GM12873 (cell line): Measurements from ENCODE around the gene MGRN1.

ENCODE experiments used
- TF ChIP-seq, protein P1 (sequence below): IDR thresholded peaks from 2 replicates; pipeline ENCODE4 v1.5.1; 2012; ENCODE audit warnings: low read depth, mild to moderate bottlenecking, moderate library complexity, low read length, control low read depth; ENCODE audit not compliant: insufficient read depth; ENCODE audit errors: missing control alignments

Gene MGRN1

DNA sequence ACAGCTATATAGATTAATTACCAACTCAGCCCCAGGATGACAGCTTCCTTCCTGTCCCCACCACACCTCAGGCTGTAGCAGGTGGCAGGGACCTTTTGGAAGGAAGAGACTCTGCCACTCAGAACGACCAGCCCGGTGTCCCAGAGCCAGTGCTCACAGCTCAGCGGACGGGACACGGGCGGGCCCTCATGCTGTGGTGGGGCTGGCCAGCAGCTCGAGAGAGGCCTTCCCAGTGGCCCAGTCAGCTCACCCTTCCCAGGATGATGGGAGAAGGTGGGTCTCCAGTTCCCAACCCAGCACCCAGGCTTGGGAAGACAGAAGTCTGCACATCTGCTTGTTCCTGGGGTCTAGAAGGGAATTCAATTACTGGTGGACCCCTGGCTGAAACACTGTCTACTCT is 79.3 kb downstream of the MGRN1 start:
- TF ChIP-seq, protein P1, sequence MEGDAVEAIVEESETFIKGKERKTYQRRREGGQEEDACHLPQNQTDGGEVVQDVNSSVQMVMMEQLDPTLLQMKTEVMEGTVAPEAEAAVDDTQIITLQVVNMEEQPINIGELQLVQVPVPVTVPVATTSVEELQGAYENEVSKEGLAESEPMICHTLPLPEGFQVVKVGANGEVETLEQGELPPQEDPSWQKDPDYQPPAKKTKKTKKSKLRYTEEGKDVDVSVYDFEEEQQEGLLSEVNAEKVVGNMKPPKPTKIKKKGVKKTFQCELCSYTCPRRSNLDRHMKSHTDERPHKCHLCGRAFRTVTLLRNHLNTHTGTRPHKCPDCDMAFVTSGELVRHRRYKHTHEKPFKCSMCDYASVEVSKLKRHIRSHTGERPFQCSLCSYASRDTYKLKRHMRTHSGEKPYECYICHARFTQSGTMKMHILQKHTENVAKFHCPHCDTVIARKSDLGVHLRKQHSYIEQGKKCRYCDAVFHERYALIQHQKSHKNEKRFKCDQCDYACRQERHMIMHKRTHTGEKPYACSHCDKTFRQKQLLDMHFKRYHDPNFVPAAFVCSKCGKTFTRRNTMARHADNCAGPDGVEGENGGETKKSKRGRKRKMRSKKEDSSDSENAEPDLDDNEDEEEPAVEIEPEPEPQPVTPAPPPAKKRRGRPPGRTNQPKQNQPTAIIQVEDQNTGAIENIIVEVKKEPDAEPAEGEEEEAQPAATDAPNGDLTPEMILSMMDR: no peak

DNA sequence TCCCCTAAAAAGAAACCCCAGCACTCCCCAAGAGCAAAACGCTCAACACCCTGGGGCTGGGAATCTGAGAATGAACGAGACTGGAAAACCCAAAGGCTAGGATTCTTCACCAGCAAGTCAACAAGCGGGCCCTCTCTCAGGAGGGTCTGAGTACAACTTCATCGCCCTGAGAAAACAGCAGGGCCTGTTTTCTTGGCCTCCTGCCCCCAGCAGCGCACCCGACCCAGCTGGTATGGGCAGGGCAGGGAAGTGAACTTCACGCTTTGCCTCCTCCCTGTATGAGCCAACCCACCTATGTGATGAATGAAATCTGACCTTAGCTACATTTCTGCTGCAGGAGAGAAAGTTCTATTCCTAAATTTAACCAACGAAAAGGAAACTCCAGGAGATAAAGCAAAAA is 79.9 kb downstream of the MGRN1 start:
- TF ChIP-seq, protein P1: no peak

DNA sequence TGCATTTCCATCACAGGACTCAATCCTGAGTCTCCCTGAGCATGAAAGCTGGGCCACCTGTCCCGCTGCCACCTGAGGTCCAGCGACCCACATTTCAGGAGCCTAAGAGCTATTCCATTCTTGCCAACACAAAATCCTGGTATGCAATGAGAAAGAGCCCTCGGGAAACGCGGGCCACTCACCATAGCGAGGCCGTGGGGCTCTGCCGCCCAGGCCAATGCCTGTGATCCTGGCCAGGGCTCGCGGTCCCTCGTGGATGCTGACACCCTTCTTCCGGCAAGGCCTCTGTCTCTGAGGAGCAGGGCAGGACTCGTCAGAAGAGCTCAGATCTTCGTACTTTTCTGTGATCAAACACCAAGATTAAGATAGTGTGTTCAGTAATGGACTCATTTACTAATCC is 80.3 kb downstream of the MGRN1 start:
- TF ChIP-seq, protein P1: no peak

DNA sequence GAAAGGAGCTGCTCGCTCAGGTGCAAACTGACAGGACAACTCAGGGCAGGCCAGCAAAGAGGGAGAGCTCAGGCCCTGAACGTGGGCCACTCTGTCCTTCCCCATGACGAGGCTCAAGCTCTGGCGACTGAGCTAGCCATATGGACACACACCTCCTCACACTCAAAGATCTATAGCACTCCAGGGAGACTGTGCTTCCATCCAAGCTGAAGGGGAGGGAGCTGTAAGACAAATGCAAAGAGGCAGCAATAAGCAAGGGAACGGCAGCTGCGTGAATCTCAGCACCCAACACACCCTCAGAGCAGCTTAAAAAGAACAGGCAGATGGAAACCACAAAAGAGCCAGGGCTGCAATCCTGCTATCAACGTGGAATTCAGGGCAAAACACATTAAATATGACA is 82.2 kb downstream of the MGRN1 start:
- TF ChIP-seq, protein P1: no peak

DNA sequence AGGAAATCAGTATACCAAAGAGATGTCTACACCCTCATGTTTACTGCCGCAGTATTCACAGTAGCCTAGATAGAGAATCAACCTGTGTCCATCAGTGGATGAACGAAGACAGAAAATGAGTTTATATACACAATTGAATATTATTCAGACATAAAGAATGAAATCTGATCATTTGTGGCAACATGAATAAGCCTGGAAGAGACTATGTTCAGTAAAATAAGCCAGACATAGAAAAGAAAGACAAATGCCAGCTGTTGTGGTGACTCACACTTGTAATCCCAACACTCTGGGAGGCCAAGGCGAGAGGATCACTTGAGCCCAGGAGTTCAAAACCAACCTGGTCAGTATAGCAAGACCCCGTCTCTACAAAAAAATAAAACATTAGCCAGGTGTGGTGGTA is 84.9 kb downstream of the MGRN1 start:
- TF ChIP-seq, protein P1: no peak

DNA sequence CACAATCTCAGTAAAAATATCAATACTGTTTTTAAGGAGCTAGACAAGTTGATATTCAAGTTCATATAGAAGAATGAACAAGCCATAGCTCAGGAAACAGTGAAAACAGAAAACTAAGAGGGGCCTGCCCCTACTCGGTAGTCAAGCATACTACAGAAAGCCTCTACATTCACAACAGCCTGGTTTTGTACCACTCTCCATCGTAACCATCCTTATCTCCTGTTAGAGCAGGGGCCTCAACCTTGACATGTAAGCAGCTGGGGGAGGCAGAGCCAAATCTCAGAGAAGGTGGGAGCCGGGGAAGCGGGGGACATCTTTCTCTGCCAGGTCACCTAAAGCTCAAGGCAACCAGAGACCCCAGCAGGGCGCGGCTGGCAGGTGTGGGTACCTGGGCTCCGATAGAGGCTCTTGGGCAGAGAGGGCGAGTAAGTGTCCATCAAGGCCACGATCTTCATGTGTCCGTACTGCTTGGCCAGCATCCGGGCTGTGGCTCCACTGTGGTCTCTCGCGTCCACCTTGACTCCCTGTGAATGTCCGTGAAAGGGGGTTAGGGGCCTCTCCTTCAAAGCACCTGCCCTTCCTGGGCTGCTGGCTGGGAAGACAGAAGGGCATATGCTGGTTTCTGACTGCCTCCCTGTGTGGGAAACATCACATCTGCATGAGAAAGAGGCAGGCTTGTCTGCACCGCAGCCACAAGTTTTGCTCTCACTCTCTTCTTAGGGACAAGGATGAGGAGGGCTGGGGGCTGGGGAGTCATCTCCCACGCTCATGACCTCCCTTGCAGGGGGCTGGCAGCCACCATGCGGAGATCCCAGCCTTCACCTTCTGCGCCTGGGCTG is 89.3 kb downstream of the MGRN1 start:
- TF ChIP-seq, protein P1: no peak

DNA sequence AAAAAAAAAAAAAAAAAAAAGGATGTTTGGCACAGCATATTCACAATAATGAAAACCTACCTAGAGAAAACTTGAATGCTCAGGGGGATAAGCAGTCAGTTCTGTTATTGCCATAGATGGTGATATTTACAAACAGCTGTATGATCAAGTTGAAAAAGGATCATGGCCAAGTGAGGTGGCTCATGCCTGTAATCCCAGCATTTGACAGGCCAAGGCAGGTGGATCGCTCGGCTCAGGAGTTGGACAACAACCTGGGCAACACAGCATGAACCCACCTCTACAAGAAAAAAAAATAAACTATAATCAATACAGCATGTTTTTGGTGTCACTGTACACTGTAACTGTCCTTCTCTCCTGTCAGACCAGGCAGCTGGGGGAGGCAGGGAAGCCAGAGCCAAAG is 90.4 kb downstream of the MGRN1 start:
- TF ChIP-seq, protein P1: no peak
